Type B pancreatic cell (in vitro differentiated cells): ENCODE results near the gene TMEM245. TPM values are rescaled to one million over a fixed set of nuclear protein-coding genes. Genes with fewer than 3 reads are reported as not detected.

ENCODE experiments used
- DNase-seq: peaks from one replicate; pipeline ENCODE4 v3.0.0; 2021; ENCODE audit warnings: mixed read lengths; ENCODE audit not compliant: unreplicated experiment; ENCODE audit errors: extremely low spot score
- H3K27ac Mint-ChIP-seq: 2 replicates; pipeline ENCODE4 v1.8.0; 2021; ENCODE audit warnings: mild to moderate bottlenecking, mixed read lengths
- H3K27me3 Mint-ChIP-seq: 2 replicates; pipeline ENCODE4 v1.8.0; 2021; ENCODE audit warnings: mixed read lengths
- H3K36me3 Mint-ChIP-seq: 2 replicates; pipeline ENCODE4 v1.8.0; 2021; ENCODE audit warnings: mixed read lengths
- H3K4me1 Mint-ChIP-seq: one replicate; pipeline ENCODE4 v1.8.0; 2021; ENCODE audit warnings: mixed read lengths; ENCODE audit not compliant: unreplicated experiment
- H3K4me3 Mint-ChIP-seq: 2 replicates; pipeline ENCODE4 v1.8.0; 2021; ENCODE audit warnings: mild to moderate bottlenecking, mixed read lengths
- H3K9me3 Mint-ChIP-seq: 2 replicates; pipeline ENCODE4 v1.8.0; 2021; ENCODE audit warnings: mixed read lengths
- total RNA-seq: library from RNA; stranded (reverse); gene quantifications from 2 replicates; pipeline ENCODE4 v1.2.1, GENCODE V29; 2021; ENCODE audit warnings: low replicate concordance
- TF ChIP-seq, protein P1 (sequence below): fragments of 200-600 bp; sonication (generic); conservative IDR thresholded peaks from 2 replicates; pipeline ENCODE4 v1.5.0; 2021; ENCODE audit warnings: antibody characterized with exemption, mild to moderate bottlenecking

TMEM245 gene
- total RNA-seq, 1 donor from 2014 or later = 44.4 TPM

DNA sequence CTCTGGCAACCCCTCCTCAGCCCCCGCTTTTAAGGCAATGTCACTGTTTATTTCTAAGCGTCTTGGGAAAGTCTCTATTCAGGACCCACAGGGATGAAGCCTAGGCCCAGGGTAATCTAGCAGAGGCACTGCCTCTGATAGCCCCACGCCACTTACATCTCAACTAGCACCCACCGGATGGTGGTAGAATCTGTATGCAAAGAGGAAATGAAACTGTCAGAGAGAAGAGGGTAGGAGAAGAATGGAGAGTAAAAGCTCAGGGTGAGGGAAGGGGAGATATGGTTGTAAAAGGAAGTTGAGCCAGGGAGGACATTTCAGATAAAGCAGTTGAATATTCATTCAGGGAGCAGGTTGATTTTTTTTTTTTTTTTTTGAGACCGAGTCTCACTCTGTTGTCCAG is 44.3 kb upstream of the TMEM245 start:
- Mint-ChIP-seq H3K9me3 (peaks cover 11% of the 10 kb centered on the region), H3K27me3 (peaks cover 54% of the 10 kb centered on the region), H3K4me1 (peaks cover 11% of the 10 kb centered on the region), H3K4me3 (no peak overlapping the region), H3K36me3 (no peaks in the 10 kb centered on the region), H3K27ac (no peak overlapping the region)
- TF ChIP-seq, protein P1, sequence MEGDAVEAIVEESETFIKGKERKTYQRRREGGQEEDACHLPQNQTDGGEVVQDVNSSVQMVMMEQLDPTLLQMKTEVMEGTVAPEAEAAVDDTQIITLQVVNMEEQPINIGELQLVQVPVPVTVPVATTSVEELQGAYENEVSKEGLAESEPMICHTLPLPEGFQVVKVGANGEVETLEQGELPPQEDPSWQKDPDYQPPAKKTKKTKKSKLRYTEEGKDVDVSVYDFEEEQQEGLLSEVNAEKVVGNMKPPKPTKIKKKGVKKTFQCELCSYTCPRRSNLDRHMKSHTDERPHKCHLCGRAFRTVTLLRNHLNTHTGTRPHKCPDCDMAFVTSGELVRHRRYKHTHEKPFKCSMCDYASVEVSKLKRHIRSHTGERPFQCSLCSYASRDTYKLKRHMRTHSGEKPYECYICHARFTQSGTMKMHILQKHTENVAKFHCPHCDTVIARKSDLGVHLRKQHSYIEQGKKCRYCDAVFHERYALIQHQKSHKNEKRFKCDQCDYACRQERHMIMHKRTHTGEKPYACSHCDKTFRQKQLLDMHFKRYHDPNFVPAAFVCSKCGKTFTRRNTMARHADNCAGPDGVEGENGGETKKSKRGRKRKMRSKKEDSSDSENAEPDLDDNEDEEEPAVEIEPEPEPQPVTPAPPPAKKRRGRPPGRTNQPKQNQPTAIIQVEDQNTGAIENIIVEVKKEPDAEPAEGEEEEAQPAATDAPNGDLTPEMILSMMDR = no peak
- DNase-seq = no peak

DNA sequence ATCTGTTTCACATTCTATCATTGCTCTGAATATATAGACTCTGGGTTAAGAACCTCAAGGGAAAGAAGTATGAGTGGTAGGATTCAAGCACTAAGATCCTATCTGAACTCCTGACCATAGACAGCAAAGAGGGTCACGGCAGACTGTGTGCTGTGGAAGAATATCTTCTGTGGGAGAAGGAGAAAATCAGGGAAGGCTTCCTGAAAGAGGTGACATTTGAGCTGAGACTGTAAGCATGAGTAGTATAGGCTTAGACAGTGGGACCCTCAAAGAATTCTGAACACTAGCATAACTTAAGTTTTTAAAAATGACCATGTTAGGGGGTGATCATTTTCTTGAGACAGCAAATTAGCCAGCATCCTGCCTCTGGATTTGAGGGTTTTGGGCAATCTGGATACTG is 43.4 kb upstream of the TMEM245 start:
- TF ChIP-seq, protein P1 = no peak
- Mint-ChIP-seq H3K4me3 (no peak overlapping the region), H3K27me3 (peaks cover 49% of the 10 kb centered on the region), H3K4me1 (peaks cover 11% of the 10 kb centered on the region), H3K9me3 (peaks cover 11% of the 10 kb centered on the region), H3K27ac (no peak overlapping the region), H3K36me3 (no peaks in the 10 kb centered on the region)
- no peak for DNase-seq

DNA sequence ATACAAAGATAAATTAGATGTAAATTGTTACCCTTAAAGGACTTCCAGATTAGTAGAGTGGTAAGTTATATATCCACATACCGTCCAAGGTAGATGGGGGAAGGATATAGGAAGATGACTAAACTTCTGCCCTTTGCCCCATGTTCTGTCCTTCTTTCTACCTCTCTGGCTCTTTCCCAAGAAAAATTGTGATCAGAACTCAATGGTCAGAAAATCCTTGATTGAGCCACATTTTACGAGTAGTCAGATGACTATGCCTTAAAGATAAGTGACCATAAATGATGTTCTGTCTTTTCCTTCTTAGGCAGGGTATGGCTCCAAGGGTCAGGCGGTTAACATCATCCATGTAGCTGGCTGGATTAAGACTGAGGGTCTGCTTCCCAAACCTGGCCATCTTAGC is 42.9 kb upstream of the TMEM245 start:
- Mint-ChIP-seq H3K27me3 (peaks cover 44% of the 10 kb centered on the region), H3K9me3 (peaks cover 11% of the 10 kb centered on the region), H3K27ac (no peak overlapping the region), H3K4me3 (no peak overlapping the region), H3K4me1 (peaks cover 11% of the 10 kb centered on the region), H3K36me3 (no peaks in the 10 kb centered on the region)
- TF ChIP-seq, protein P1 = no peak
- DNase-seq = no peak

DNA sequence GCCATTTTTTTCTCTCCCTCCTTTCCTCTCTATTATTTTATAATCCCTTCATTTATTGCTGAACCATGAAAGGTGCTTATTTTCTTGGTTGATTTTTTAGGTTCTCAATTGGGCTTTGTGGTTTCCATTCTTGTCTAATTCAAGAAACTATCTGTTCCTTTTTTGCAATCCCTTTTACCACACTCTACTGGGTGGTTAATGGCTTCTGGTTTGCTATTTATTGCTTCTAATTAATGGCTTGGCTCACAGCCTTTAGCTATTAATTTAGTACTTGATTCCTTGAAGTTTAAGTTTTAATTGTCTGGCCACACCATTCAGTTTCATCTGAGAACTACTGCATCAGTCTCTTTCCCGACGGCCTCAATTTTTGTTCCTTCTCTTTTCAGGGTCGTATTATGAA is 41.7 kb upstream of the TMEM245 start:
- TF ChIP-seq, protein P1 = no peak
- Mint-ChIP-seq H3K4me1 (peaks cover 6% of the 10 kb centered on the region), H3K9me3 (peaks cover 11% of the 10 kb centered on the region), H3K27ac (no peak overlapping the region), H3K4me3 (no peak overlapping the region), H3K36me3 (no peaks in the 10 kb centered on the region), H3K27me3 (peaks cover 36% of the 10 kb centered on the region)
- DNase-seq = no peak

DNA sequence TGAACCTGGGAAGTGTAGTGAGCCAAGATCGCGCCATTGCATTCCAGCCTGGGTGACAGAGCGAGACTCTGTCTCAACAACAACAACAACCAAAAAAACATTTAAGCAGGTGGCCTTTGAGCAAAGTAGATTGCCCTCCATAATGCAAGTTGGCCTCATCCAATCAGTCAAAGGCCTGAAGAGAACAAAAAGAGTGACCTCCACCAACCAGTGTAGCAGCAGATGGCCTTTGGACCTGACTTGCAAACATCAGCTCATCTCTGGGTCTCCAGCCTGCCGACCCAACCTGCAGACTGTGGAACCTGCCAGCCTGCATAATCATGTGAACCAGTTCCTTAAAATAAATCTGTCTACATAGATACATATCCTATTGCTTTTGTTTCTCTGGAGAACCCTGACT is 39.8 kb upstream of the TMEM245 start:
- no peak for DNase-seq
- no peaks in the 10 kb centered on the region for H3K9me3 Mint-ChIP-seq
- TF ChIP-seq, protein P1 = no peak
- no peak overlapping the region for H3K27ac Mint-ChIP-seq
- H3K4me1 Mint-ChIP-seq = peaks cover 6% of the 10 kb centered on the region
- no peak overlapping the region for H3K4me3 Mint-ChIP-seq
- peaks cover 17% of the 10 kb centered on the region for H3K27me3 Mint-ChIP-seq
- H3K36me3 Mint-ChIP-seq = no peaks in the 10 kb centered on the region

DNA sequence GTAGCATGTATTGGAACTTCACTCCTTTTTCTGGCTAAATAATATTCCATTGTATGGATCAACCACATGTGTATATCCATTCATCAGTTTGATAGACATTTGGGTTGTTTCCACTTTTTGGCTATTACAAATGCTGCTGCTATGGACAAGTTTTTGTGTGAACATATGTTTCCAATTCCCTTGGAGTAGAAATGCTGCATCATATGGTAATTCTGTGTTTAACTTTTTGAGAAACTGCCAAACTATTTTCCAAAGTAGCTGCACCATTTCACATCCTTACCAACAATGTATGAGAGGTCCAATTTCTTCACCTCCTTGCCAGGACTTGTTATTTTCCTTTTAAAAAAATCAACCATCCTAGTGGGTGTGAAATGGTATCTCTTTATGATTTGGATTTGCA is 38.9 kb upstream of the TMEM245 start:
- H3K36me3 Mint-ChIP-seq = no peaks in the 10 kb centered on the region
- peaks cover 6% of the 10 kb centered on the region for H3K4me1 Mint-ChIP-seq
- H3K4me3 Mint-ChIP-seq = no peak overlapping the region
- TF ChIP-seq, protein P1 = no peak
- H3K27ac Mint-ChIP-seq = no peak overlapping the region
- H3K9me3 Mint-ChIP-seq = peaks cover 3% of the 10 kb centered on the region
- no peak for DNase-seq
- peaks cover 11% of the 10 kb centered on the region for H3K27me3 Mint-ChIP-seq
